ENCODE results near the gene SORL1. TPM values are rescaled to one million over a fixed set of nuclear protein-coding genes. Genes with fewer than 3 reads are reported as not detected.

The SORL1 gene
- total RNA-seq, 2 donors from 2014 or later: 273 to 331 TPM

GRCh38 chr11:121515335-121515671 lies 63.2 kb downstream of the SORL1 start:
- peaks cover 20% of the 10 kb centered on the region for H3K36me3 Mint-ChIP-seq (ENCODE audit: low read depth)
- H3K4me1 Mint-ChIP-seq: peaks cover 41% of the 10 kb centered on the region
- H3K27ac Mint-ChIP-seq: peak overlapping the region; percentile 89
- DNase-seq (no peak), ATAC-seq (no peak)
- H3K27me3 Mint-ChIP-seq: no peaks in the 10 kb centered on the region
- H3K4me3 Mint-ChIP-seq: no peak overlapping the region
- no peaks in the 10 kb centered on the region for H3K9me3 ChIP-seq (ENCODE audit: control insufficient read depth, low read length, poor library complexity, severe bottlenecking)

GRCh38 chr11:121517996-121518395 lies 65.9 kb downstream of the SORL1 start:
- DNase-seq: no peak
- no peak for ATAC-seq
- Mint-ChIP-seq H3K27me3 (no peaks in the 10 kb centered on the region), H3K4me1 (peaks cover 40% of the 10 kb centered on the region), H3K36me3 (ENCODE audit: low read depth) (peaks cover 20% of the 10 kb centered on the region), H3K27ac (peak overlapping the region; percentile 89), H3K4me3 (no peak overlapping the region)
- H3K9me3 ChIP-seq (ENCODE audit: control insufficient read depth, low read length, poor library complexity, severe bottlenecking): no peaks in the 10 kb centered on the region

- ATAC-seq: no peak
- no peak for DNase-seq
- H3K27ac Mint-ChIP-seq: peak overlapping the region; percentile 6
- H3K4me1 Mint-ChIP-seq: peaks cover 30% of the 10 kb centered on the region
- H3K36me3 Mint-ChIP-seq (ENCODE audit: low read depth): peaks cover 18% of the 10 kb centered on the region
- H3K9me3 ChIP-seq (ENCODE audit: control insufficient read depth, low read length, poor library complexity, severe bottlenecking): peaks cover 3% of the 10 kb centered on the region
- H3K4me3 Mint-ChIP-seq: no peak overlapping the region
- no peaks in the 10 kb centered on the region for H3K27me3 Mint-ChIP-seq
Observed at GRCh38 chr11:121520243-121521144, 68.4 kb downstream of the SORL1 start.

DNA sequence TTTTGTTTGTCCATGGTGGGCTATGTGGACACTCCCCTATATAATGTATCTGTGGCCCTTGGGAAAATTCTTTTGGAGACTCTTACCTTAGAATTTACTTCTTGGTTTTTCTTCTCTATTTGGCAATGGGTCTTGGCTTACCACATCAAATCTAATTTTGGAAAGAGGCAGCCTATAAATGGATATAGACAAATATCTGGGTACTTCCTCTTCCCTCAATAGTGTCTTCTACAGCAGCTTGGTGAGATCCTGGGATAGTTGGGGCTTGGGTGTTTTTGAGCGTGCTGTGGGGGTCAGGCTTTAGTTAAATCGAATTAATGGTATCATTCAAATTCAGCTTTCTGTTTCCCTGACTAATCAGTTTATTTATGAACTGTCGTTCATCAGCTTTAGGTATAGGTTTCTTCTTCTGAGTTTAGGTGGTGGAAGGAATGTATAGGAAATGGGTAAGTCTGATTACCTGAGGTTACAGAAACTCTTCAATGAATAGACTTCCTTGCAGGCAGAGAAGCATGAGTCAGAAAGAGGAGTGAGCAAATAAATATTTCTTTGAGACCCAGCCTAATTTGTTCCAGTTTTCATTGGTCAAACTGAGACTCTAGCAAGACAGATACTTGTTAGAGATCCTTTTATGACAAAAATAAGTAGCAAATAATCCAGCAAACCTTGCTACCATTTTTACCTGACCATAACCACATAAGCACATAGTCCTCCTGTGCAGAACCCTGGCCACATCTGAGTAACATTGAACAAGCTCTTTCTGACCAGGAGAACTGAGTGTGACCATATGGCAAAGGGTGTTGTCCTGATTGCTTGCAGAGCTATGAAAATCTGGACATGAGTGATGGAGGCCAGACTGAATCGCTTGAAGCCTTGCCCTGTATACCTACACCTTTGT lies 69.3 kb downstream of the SORL1 start:
- no peak for ATAC-seq
- Mint-ChIP-seq H3K27ac (peak overlapping the region; percentile 88), H3K36me3 (ENCODE audit: low read depth) (peaks cover 18% of the 10 kb centered on the region), H3K4me1 (peaks cover 28% of the 10 kb centered on the region), H3K4me3 (peak overlapping the region; percentile 15), H3K27me3 (no peaks in the 10 kb centered on the region)
- no peak for DNase-seq
- H3K9me3 ChIP-seq (ENCODE audit: control insufficient read depth, low read length, poor library complexity, severe bottlenecking): peaks cover 3% of the 10 kb centered on the region

DNA sequence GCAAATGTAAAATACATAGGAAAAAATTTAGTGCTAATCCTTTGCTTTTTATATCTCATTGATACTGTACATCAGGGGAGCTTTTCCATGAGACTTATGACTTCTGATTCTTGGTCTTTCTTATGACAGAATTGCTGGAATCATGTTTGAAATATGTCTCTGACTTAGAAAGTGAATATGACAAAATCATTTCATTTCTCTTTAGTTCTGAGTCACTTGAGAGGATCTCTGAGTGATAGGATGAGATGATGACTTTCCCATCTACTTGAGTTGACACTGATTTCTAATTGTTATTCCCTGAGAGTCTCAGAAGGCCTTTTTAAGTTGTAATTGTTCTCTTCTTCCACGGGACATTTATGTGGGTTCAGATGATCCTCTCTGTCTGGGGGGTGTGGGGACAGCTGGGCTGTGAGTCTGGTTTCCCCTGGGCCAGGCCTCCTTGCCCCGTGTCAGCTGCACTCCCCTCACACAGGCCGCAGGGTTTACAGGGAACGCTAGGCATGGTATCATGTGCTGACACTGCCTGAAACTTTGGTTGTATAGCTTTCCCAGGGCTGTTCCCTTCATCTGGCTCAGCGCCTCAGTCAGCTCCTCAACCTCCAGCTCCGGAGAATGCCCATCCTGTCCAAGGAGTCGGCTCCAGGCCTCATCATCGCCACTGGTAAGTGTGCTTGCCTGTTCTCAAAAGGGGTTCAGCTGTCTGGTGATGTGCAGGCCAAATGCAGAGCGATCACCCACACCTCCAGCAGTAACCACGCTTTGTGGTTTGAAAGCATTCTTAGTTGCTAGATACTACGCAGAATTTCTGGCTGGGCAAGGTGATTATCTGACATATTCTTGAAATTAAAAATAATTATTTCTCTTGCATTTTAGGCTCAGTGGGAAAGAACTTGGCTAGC lies 70.2 kb downstream of the SORL1 start:
- Mint-ChIP-seq H3K4me1 (peaks cover 31% of the 10 kb centered on the region), H3K27ac (peak overlapping the region; percentile 69), H3K4me3 (no peak overlapping the region), H3K36me3 (ENCODE audit: low read depth) (peaks cover 18% of the 10 kb centered on the region), H3K27me3 (no peaks in the 10 kb centered on the region)
- DNase-seq (no peak), ATAC-seq (no peak)
- H3K9me3 ChIP-seq (ENCODE audit: control insufficient read depth, low read length, poor library complexity, severe bottlenecking): peaks cover 3% of the 10 kb centered on the region

- DNase-seq (no peak), ATAC-seq (no peak)
- Mint-ChIP-seq H3K36me3 (ENCODE audit: low read depth) (peaks cover 15% of the 10 kb centered on the region), H3K4me3 (no peak overlapping the region), H3K27ac (no peak overlapping the region), H3K27me3 (no peaks in the 10 kb centered on the region), H3K4me1 (peaks cover 27% of the 10 kb centered on the region)
- peaks cover 3% of the 10 kb centered on the region for H3K9me3 ChIP-seq (ENCODE audit: control insufficient read depth, low read length, poor library complexity, severe bottlenecking)
Observed at GRCh38 chr11:121523581-121524232, 71.6 kb downstream of the SORL1 start.

DNA sequence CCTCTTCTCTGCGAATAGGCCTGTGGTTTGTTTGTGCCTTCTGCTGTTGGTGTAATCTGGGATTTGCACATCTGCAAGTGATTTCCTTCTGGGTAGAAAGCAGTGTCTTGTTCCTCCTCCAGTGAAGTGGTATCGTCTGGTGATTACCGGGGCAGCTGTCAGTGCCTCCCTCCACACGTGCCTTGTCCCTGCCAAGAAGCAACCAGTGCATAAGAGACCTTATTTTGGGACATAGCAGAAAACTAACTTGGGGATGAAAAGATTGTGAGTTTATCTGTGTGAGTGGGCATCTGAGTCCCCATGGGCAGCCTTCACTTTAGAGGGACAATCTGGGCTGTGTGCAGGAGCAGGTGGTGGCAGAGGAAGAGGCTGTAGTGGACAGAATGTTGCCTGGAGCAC lies 72.1 kb downstream of the SORL1 start:
- ATAC-seq (no peak), DNase-seq (no peak)
- no peaks in the 10 kb centered on the region for H3K27me3 Mint-ChIP-seq
- H3K9me3 ChIP-seq (ENCODE audit: control insufficient read depth, low read length, poor library complexity, severe bottlenecking): peaks cover 3% of the 10 kb centered on the region
- no peak overlapping the region for H3K4me3 Mint-ChIP-seq
- peaks cover 25% of the 10 kb centered on the region for H3K4me1 Mint-ChIP-seq
- no peak overlapping the region for H3K27ac Mint-ChIP-seq
- peaks cover 15% of the 10 kb centered on the region for H3K36me3 Mint-ChIP-seq (ENCODE audit: low read depth)

GRCh38 chr11:121525376-121525775 lies 73.3 kb downstream of the SORL1 start:
- ATAC-seq: no peak
- peaks cover 16% of the 10 kb centered on the region for H3K36me3 Mint-ChIP-seq (ENCODE audit: low read depth)
- peaks cover 6% of the 10 kb centered on the region for H3K9me3 ChIP-seq (ENCODE audit: control insufficient read depth, low read length, poor library complexity, severe bottlenecking)

GRCh38 chr11:121530257-121530656 lies 78.1 kb downstream of the SORL1 start:
- H3K9me3 ChIP-seq (ENCODE audit: control insufficient read depth, low read length, poor library complexity, severe bottlenecking): peaks cover 2% of the 10 kb centered on the region

More at GRCh38 chr11:121525376-121525775, 73.3 kb downstream of the SORL1 start:
- Mint-ChIP-seq H3K27me3 (no peaks in the 10 kb centered on the region), H3K27ac (no peak overlapping the region), H3K4me3 (no peak overlapping the region), H3K4me1 (peaks cover 19% of the 10 kb centered on the region)
- DNase-seq: no peak

GRCh38 chr11:121533601-121534000 lies 81.5 kb downstream of the SORL1 start:
- no peak for ATAC-seq
- peaks cover 22% of the 10 kb centered on the region for H3K4me1 Mint-ChIP-seq
- DNase-seq: no peak
- peaks cover 15% of the 10 kb centered on the region for H3K36me3 Mint-ChIP-seq (ENCODE audit: low read depth)
- H3K4me3 Mint-ChIP-seq: no peak overlapping the region
- H3K27ac Mint-ChIP-seq: peak overlapping the region; percentile 27
- no peaks in the 10 kb centered on the region for H3K27me3 Mint-ChIP-seq
- H3K9me3 ChIP-seq (ENCODE audit: control insufficient read depth, low read length, poor library complexity, severe bottlenecking): peaks cover 2% of the 10 kb centered on the region

More at GRCh38 chr11:121530257-121530656, 78.1 kb downstream of the SORL1 start:
- Mint-ChIP-seq H3K36me3 (ENCODE audit: low read depth) (peaks cover 14% of the 10 kb centered on the region), H3K4me3 (no peak overlapping the region), H3K27me3 (no peaks in the 10 kb centered on the region), H3K4me1 (peaks cover 17% of the 10 kb centered on the region), H3K27ac (peak overlapping the region; percentile 0)
- DNase-seq (no peak), ATAC-seq (no peak)

DNA sequence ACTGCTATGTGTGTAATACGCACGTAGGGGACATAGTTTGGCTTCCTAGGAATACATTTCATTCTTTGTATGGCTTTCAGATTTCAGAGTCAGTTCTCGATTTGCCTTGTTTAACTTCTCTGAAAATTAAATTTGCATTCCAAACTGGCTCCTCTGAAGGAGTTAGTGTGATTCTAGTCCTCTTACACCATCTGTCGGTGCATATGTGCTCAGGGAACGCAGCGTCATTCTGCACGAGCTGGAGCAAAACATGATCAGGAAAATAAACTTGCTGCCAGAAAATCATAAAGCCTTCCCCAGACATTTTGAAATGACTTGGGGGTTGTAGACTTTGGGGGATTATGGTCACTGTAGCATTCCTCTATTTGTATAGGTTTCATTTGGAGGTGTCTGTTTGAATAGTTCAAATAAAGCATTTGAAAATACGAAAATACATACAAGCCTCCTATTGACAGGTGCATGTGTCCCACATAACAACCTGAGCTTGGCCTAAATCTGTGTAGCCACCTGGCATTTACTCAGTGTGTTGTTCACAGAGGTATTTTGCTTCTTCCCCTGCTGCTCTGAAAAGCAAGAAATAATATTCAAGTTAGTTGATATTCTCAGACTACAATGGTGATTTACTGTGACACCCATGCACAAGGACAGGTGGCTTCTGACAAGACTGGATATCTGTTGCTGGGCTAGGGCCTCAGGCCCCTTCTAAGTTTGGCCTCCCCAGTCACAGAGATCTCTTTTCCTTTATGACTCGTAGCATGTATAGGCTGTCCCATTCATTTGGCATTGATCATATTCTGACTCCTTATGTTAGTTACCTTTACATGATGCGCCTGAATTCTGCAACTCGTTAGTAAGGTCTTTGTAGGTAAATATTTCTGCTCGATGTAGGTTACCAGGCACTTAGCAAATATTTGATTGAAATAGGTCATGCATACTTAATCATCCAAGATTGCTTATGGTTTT lies 82.3 kb downstream of the SORL1 start:
- H3K36me3 Mint-ChIP-seq (ENCODE audit: low read depth): peaks cover 15% of the 10 kb centered on the region
- DNase-seq: no peak
- no peak overlapping the region for H3K4me3 Mint-ChIP-seq

More for the DNA sequence above, 82.3 kb downstream of the SORL1 start:
- Mint-ChIP-seq H3K27ac (peak overlapping the region; percentile 92), H3K27me3 (no peaks in the 10 kb centered on the region), H3K4me1 (peaks cover 22% of the 10 kb centered on the region)
- ATAC-seq: no peak
- H3K9me3 ChIP-seq (ENCODE audit: control insufficient read depth, low read length, poor library complexity, severe bottlenecking): peaks cover 2% of the 10 kb centered on the region

All from T-helper 17 cell (primary cell).